SIG-M5 treated with dmso at 0.1 percent for 504 hours (cell line): ENCODE data around the gene PNMA6A.
"Not testable (repeated sequence)": the region's sequence is repeated elsewhere in the genome, so short reads cannot be mapped to it uniquely, and the experiment has no call there.

Experiments
- DNase-seq: peaks from one replicate; lab custom pipeline; 2025; ENCODE audit not compliant: unreplicated experiment; lab: John Stamatoyannopoulos, UW

PNMA6A gene

DNA sequence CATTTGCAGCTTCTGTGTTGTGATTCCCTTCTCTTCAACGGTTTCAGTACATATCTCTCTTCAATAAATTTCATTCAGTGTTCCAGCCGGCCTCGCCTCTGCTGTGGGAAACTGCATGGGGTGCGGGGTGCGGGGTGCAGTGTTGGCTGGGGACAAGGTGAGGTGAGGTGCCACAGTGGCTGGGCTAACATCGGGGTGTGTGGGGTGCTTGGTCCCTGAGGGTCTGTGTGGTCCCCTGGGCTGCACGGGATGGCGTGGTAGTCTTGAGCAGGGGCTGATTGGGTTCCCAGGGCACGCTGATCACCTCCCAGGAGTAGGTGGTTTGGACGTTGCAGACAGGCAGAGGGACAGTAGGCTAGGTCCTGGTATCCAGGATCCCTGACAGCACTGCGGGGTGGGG lies 2.7 kb downstream of the PNMA6A start:
- no peak for DNase-seq

DNA sequence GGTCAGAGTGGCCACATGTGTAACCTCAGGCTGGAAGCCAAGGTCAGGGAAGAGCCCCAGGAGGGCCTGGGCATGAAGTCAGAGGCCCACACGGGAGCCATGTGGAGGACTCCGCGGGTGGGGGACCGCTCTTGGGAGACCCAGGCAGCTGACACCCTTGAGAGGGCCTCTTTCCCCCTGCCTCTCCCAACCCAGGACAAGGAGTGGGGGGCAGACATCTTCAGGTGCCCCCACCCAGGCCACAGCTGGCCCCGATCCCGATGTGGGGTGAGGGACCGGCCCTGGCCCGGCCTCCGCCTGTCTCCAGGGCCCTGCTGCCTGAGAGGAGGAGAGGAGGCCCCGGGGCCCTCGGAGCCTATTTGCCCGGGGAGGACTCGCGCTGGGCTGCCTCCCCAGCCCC lies 3.1 kb downstream of the PNMA6A start:
- no peak for DNase-seq

DNA sequence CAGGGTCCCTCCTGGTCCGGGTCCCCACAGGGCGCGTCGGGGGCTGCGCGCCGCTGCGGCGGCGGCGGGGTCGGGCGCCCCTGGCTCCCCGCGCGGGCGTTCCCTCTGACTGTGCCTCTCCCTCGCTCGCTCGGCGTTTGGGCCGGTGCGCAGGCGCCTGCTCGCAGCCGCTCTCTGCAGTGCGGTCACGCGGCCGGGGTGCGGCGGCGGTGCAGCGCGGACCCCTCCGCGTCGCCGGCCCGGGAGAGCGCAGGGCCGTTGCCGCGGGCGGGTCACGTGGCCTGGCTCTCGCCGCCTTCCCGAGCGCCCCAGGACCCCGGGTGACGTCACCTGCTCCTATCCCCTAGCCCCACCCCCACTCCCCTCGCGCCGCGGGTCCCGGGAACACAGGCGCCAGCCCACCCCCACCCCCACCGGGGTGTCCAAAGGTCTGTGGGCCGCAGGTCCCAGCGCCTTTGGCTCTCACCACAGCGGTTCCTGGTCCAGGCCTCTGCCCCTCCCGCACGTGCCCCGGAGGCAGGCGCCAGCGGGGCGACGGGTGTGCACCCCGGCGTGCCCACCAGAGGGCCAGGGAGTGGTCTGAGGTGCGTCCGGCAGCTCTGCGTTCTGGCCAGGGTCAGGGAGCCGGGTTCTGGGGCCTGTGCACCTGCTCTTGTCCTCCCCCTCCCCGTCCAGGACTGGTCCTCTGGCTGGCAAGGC lies 5.3 kb downstream of the PNMA6A start:
- DNase-seq: not testable (repeated sequence)

DNA sequence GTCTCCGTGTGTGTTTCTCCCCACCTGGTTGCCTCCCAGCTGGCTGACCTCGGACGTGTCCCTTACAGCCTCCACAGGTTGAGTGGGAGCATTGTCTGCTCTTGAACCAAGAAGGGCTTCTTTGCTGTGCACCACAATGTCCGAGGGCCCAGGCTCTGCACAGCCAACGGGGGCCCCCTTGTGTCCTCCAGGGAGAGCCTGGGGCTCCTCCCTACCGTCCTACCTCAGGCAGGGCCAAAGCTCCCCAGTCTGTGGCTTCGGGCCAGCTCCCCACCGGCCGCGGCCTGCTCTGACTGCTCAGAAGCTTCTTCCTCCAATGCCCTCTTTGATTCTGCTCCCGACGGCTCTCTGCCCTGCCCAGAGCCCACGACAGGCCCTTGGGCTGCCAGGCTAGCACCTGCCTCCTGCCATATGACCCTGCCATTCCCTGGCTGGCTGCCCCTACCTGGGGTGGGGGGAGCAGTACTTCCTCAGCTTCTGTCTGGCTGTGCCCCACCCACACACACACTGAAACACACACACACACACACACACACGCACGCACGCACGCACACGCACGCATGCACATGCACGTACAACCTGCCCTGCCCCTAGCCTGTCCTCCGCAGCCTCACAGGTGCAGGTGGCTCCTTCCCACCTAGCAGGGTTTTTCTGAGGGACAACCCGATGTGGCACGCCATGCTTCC lies 11.1 kb downstream of the PNMA6A start:
- DNase-seq: not testable (repeated sequence)

DNA sequence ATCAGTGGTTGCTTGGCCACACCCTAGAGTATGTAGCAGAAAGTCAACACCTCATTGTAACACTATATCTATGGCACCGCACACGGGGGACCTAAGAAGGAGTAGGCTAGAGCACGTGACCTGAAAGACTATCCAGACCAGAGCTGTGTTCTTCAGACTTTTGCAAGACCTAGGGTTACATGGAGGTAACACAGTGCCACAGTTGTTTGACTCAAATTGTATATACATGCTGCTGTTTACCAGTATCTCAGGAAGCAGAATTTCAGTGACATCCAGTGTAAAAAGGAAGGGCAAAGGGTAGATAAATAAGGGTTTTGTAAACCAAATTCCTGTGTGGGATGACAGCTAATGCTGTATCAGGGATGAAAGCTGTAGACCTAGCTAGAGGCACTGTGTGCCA lies 30.2 kb downstream of the PNMA6A start:
- no peak for DNase-seq

DNA sequence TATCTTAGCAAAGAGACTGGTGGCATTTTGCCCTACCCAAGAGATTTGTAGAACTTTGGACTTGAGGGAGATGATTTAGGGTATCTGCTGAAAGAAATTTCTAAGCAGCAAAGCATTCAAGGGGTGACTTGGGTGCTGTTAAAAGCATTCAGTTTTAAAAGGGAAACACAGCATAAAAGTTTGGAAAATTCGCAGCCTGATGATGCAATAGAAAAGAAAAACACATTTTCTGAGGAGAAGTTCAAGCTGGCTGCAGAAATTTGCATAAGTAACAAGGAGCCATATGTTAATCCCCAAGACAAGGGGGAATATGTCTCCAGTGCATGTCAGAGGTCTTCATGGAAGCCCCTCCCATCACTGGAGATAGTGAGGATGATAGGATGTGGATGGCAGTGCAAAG lies 32.7 kb downstream of the PNMA6A start:
- DNase-seq: not testable (repeated sequence)

DNA sequence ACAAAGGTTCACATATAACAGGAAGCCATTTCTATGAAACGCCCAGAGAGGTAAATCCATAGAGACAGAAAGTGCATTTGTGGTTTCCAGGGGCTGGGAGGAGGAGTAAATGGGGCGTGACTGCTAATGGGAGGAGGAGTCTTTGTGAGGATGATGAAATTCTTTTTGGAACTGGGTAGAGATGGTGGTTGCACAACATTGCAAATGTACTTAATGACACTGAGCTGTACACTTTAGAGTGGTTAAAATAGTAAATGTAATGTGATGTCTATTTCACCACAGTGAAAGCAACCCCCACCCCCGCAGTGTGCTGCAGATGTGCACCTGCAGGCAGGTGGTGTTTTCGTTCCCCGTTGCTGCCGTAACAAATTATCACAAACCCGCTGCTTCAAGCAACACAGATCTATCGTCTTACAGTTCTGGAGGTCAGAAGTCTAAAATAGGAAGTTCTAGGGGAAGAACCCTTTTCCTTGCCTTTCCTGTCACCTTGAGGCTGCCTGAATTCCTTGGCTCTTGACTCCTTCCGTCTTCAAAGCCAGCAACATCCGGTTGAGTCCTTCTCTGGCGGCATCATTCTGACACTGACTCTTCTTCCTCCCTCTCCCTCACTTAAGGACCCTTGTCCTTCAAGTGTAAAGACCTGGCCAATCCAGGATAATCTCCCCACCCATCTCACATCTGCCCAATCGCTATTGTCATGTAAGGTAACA lies 34.0 kb downstream of the PNMA6A start:
- DNase-seq: not testable (repeated sequence)

DNA sequence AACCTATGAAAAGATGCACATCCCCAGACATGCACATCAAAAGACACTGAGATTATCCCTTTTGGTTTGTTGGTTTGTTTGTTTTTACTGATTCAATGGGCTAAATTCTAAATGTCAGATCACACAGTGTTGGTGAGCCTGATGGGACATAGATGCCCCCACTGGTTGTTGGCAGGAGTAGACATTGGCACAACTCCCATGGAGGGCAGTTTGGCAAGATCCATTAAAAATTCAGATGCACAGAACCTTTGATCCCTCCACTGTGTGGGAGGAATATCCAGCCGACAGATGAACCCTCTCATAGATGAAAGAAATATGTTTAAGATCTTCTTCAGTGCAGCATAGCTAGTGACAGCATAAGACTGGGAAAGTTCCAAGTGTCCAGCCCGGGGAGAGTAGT lies 38.5 kb downstream of the PNMA6A start:
- DNase-seq: not testable (repeated sequence)

DNA sequence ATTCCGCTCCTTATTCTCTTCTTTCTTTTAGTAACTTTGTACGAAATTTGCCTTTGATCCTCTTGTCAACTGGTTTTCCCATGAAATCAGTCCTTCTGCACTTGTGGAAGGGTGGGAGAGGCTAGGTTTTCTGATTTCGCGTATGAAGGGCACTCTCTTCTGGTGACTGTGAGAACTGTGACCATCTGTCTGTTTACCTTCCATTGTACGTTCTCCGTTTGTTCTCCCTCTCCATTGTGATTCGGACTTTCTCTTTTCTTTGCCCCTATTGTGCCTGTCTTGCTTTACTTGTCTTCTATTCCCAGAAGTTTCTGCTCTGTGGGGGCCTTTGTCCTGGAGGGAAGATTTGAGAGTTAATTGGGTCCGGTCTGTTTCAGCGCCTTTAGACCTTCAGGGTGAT lies 41.6 kb downstream of the PNMA6A start:
- DNase-seq: not testable (repeated sequence)

DNA sequence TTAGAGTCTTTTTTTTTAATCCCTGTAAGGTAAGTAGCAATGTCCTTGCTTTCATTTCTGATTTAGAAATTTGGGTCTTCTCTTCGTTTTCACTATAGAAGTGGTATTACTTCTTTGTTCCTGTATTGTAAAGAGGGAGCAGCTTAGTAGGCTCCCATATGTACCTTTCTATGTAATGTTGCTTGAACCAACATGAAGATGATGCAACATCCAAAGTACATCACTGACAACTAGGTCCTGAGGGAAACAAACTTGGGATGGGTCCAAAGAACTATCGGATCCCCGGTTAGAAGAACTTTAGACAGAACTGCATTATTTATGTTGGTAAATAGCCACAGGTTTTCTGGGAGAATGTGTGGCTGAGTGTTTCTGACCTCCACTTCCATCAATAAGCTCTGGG lies 45.5 kb downstream of the PNMA6A start:
- not testable (repeated sequence) for DNase-seq

DNA sequence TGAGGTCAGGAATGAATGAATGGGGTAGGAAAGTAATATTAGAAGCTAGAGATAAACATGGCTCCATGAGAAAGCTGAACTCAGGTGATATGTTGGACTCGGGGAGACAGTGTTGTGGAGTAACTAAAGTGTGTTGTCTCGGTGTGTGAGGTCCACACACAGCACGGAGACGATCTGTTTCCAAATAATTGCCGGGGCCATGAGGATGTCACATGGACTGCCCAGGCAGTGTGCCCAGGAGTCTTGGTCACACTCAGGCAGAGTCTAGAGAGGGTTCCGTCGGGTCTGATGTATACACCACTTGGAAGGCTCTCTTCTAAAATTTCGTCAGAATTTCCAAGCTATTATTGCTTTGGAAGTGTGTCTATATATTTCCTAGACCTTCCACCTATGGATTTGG lies 48.0 kb downstream of the PNMA6A start:
- not testable (repeated sequence) for DNase-seq

DNA sequence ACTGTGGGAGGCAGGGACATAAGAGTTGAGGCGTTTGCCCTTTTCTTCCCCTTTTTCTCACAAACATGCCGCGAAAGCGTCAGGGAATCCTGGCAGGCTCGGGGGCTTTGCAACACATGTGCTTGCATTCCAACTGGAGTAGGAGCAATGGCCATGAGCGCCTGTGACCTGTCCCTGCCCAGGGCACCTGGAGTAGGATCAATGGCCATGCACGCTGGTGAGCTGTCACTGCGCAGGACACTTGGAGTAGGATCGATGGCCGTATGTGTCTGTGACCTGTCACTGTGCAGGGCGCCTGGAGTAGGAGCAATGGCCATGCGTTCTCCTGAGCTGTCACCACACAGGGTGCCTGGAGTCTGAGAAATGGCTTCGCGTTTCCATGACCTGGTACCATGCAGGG lies 51.2 kb downstream of the PNMA6A start:
- DNase-seq: not testable (repeated sequence)
